Activated CD4-positive, alpha-beta T cell treated with anti-CD3 and anti-CD28 coated beads for 36 hours (primary cell): ENCODE measurements around the gene CCDC40. TPM values are rescaled to one million over a fixed set of nuclear protein-coding genes. Genes with fewer than 3 reads are reported as not detected.
"Not testable (repeated sequence)": the region's sequence is repeated elsewhere in the genome, so short reads cannot be mapped to it uniquely, and the experiment has no call there.

Source experiments
- ATAC-seq: fragments of 200-7000 bp; cut with Tn5 transposase; one replicate; pipeline ENCODE4 v1.10.0; 2021; ENCODE audit warnings: mild to moderate bottlenecking, moderate library complexity
- CTCF ChIA-PET: fragments of 350-600 bp; sonication (Branson Sonifier 250); formaldehyde crosslinking; loops from one replicate; lab custom pipeline; 2021; ENCODE audit warnings: antibody characterized with exemption; lab: Charles Lee
- POLR2A ChIA-PET: fragments of 350-600 bp; sonication (Branson Sonifier 250); formaldehyde crosslinking; loops from one replicate; lab custom pipeline; 2021; ENCODE audit warnings: antibody characterized with exemption, inconsistent platforms; lab: Charles Lee
- DNase-seq: peaks from one replicate; pipeline ENCODE4 v3.0.0-alpha.2; 2020
- H3K27ac Mint-ChIP-seq: one replicate; pipeline ENCODE4 v1.8.0; 2021; ENCODE audit warnings: mixed read lengths
- H3K27me3 Mint-ChIP-seq: one replicate; pipeline ENCODE4 v1.8.0; 2021; ENCODE audit warnings: mixed read lengths
- H3K36me3 Mint-ChIP-seq: one replicate; pipeline ENCODE4 v1.8.0; 2021; ENCODE audit warnings: low read depth, mixed read lengths
- H3K4me1 Mint-ChIP-seq: one replicate; pipeline ENCODE4 v1.8.0; 2021; ENCODE audit warnings: mixed read lengths
- H3K4me3 Mint-ChIP-seq: one replicate; pipeline ENCODE4 v1.8.0; 2021; ENCODE audit warnings: mild to moderate bottlenecking, moderate library complexity, mixed read lengths
- H3K9me3 Mint-ChIP-seq: one replicate; pipeline ENCODE4 v1.8.0; 2021; ENCODE audit warnings: low read depth, mixed read lengths
- intact Hi-C, 2 experiments: fragments of 100-400 bp; cut with DNase I in 1 of 2; cut with micrococcal nuclease in 1 of 2; formaldehyde crosslinking; loops; one replicate each; pipeline versions ENCODE4 v1.14.2 to v1.15.1; 2022 to 2024; cut with DNase I, micrococcal nuclease
- total RNA-seq, 2 experiments: library from RNA; stranded (reverse); gene quantifications; one replicate each; pipeline ENCODE4 v1.2.3, GENCODE V29; 2021

Gene CCDC40
- total RNA-seq, 2 experiments from 2014 or later = 0.56 to 0.57 TPM

- no peaks in the 10 kb centered on the region for H3K27me3 Mint-ChIP-seq
- POLR2A ChIA-PET = no interaction called here
- peaks cover 54% of the 10 kb centered on the region for H3K4me1 Mint-ChIP-seq
Observed at GRCh38 chr17:79992649-79993389, 43.6 kb upstream of the CCDC40 start.

GRCh38 chr17:79993390-79994227, 42.8 kb upstream of the CCDC40 start:
- POLR2A ChIA-PET = no interaction called here
- Mint-ChIP-seq H3K4me3 (peak overlapping the region; percentile 75), H3K9me3 (no peaks in the 10 kb centered on the region), H3K27me3 (no peaks in the 10 kb centered on the region), H3K36me3 (peaks cover 5% of the 10 kb centered on the region), H3K4me1 (peaks cover 54% of the 10 kb centered on the region), H3K27ac (peak overlapping the region; percentile 94)
- CTCF ChIA-PET = interaction anchor here (0.7 to 3.3 kb wide), 11 partner anchors 10 to 251 kb away, joined by 3 to 35 read pairs (median 4); no protein-coding TSS in a partner anchor
- ATAC-seq (peak; percentile 58), DNase-seq (peak; percentile 91)
- intact Hi-C loops = loop anchor here (1.0 to 10.0 kb wide), 7 partner anchors 59 to 1219 kb away; partner anchors contain the start of genes CBX4 (in 1 of the 2) and CBX8 (in 1 of the 2)

More at GRCh38 chr17:79992649-79993389, 43.6 kb upstream of the CCDC40 start:
- peak overlapping the region; percentile 94 for H3K27ac Mint-ChIP-seq
- H3K36me3 Mint-ChIP-seq = peaks cover 5% of the 10 kb centered on the region
- H3K9me3 Mint-ChIP-seq = no peaks in the 10 kb centered on the region
- intact Hi-C loops = loop anchor here (1.0 to 10.0 kb wide), 8 partner anchors 58 to 1218 kb away; partner anchors contain the start of genes CBX4 (in 1 of the 2) and CBX8 (in 1 of the 2)
- CTCF ChIA-PET = interaction anchor here (0.6 to 3.3 kb wide), 10 partner anchors 11 to 933 kb away, joined by 3 to 35 read pairs (median 4); no protein-coding TSS in a partner anchor
- H3K4me3 Mint-ChIP-seq = peak overlapping the region; percentile 75
- ATAC-seq (no peak), DNase-seq (peak; percentile 39)

GRCh38 chr17:79994228-79994569, 42.2 kb upstream of the CCDC40 start:
- H3K36me3 Mint-ChIP-seq, H3K27me3 Mint-ChIP-seq, H3K9me3 Mint-ChIP-seq, DNase-seq, POLR2A ChIA-PET, ATAC-seq: not testable (repeated sequence)
- CTCF ChIA-PET = interaction anchor here (0.7 to 3.3 kb wide), 10 partner anchors 9 to 252 kb away, joined by 3 to 35 read pairs (median 4); no protein-coding TSS in a partner anchor
- H3K4me3 Mint-ChIP-seq = peak overlapping the region; percentile 75
- intact Hi-C loops = loop anchor here (5.0 to 10.0 kb wide), 5 partner anchors 59 to 1219 kb away; partner anchors contain the start of gene CBX4 (in 1 of the 2)
- peak overlapping the region; percentile 94 for H3K27ac Mint-ChIP-seq
- H3K4me1 Mint-ChIP-seq = peaks cover 55% of the 10 kb centered on the region

GRCh38 chr17:79994602-79995001, 41.8 kb upstream of the CCDC40 start:
- ATAC-seq = no peak
- POLR2A ChIA-PET = no interaction called here
- Mint-ChIP-seq H3K36me3 (peaks cover 5% of the 10 kb centered on the region), H3K27me3 (no peaks in the 10 kb centered on the region), H3K4me3 (no peak overlapping the region), H3K4me1 (peaks cover 55% of the 10 kb centered on the region), H3K27ac (peak overlapping the region; percentile 94), H3K9me3 (no peaks in the 10 kb centered on the region)
- intact Hi-C loops = loop anchor here (5.0 to 10.0 kb wide), 5 partner anchors 60 to 1220 kb away; partner anchors contain the start of gene CBX4 (in 1 of the 2)
- CTCF ChIA-PET = interaction anchor here (0.6 to 3.3 kb wide), 7 partner anchors 12 to 249 kb away, joined by 3 to 35 read pairs (median 3); no protein-coding TSS in a partner anchor
- DNase-seq = no peak

GRCh38 chr17:79995696-79996095, 40.7 kb upstream of the CCDC40 start:
- CTCF ChIA-PET = interaction anchor here (3.3 kb wide), 1 partner anchor 11 kb away, joined by 35 read pairs; no protein-coding TSS in a partner anchor
- POLR2A ChIA-PET = interaction anchor here (0.6 kb wide), 1 partner anchor 156 kb away, joined by 8 read pairs; the partner anchor contains the start of gene CBX4
- Mint-ChIP-seq H3K9me3 (no peaks in the 10 kb centered on the region), H3K36me3 (peaks cover 5% of the 10 kb centered on the region), H3K27ac (peak overlapping the region; percentile 98), H3K27me3 (no peaks in the 10 kb centered on the region), H3K4me3 (no peak overlapping the region), H3K4me1 (peaks cover 55% of the 10 kb centered on the region)
- intact Hi-C loops = loop anchor here (2.0 to 10.0 kb wide), 4 partner anchors 61 to 1221 kb away; no protein-coding TSS in a partner anchor
- no peak for DNase-seq
- ATAC-seq = no peak

- H3K9me3 Mint-ChIP-seq = no peaks in the 10 kb centered on the region
- intact Hi-C loops = loop anchor here (2.0 to 10.0 kb wide), 4 partner anchors 61 to 1221 kb away; no protein-coding TSS in a partner anchor
- peaks cover 5% of the 10 kb centered on the region for H3K36me3 Mint-ChIP-seq
- CTCF ChIA-PET = interaction anchor here (0.6 to 3.3 kb wide), 4 partner anchors 10 to 199 kb away, joined by 3 to 35 read pairs (median 11); partner anchors contain the start of gene CBX8
- no peak overlapping the region for H3K4me3 Mint-ChIP-seq
- ATAC-seq = no peak
- peak overlapping the region; percentile 98 for H3K27ac Mint-ChIP-seq
- peaks cover 53% of the 10 kb centered on the region for H3K4me1 Mint-ChIP-seq
- DNase-seq = peak; percentile 7
- POLR2A ChIA-PET = interaction anchor here (0.6 to 1.0 kb wide), 2 partner anchors 157 kb away, joined by 3 to 8 read pairs; partner anchors contain the start of gene CBX4
- no peaks in the 10 kb centered on the region for H3K27me3 Mint-ChIP-seq
Observed at GRCh38 chr17:79996291-79996690, 40.2 kb upstream of the CCDC40 start.

GRCh38 chr17:79997011-79997660, 39.3 kb upstream of the CCDC40 start:
- Mint-ChIP-seq H3K36me3 (peaks cover 5% of the 10 kb centered on the region), H3K4me3 (peak overlapping the region; percentile 60), H3K4me1 (peaks cover 53% of the 10 kb centered on the region), H3K9me3 (no peaks in the 10 kb centered on the region), H3K27ac (peak overlapping the region; percentile 98), H3K27me3 (no peaks in the 10 kb centered on the region)
- POLR2A ChIA-PET = interaction anchor here (0.6 to 1.0 kb wide), 2 partner anchors 158 to 1332 kb away, joined by 3 read pairs; no protein-coding TSS in a partner anchor
- peak; percentile 88 for ATAC-seq
- intact Hi-C loops = loop anchor here (1.0 to 10.0 kb wide), 7 partner anchors 39 to 1222 kb away; partner anchors contain the start of genes CBX8 (in 1 of the 2) and CCDC40 (in 1 of the 2)
- CTCF ChIA-PET = interaction anchor here (0.6 to 2.3 kb wide), 4 partner anchors 9 to 200 kb away, joined by 3 to 19 read pairs (median 4); partner anchors contain the start of gene CBX8
- DNase-seq = peak; percentile 88

- ChIA-PET POLR2A (no interaction called here), CTCF (interaction anchor here (0.6 to 1.3 kb wide), 3 partner anchors 9 to 258 kb away, joined by 3 to 9 read pairs (median 3); no protein-coding TSS in a partner anchor)
- peaks cover 33% of the 10 kb centered on the region for H3K4me1 Mint-ChIP-seq
- no peak overlapping the region for H3K4me3 Mint-ChIP-seq
- H3K36me3 Mint-ChIP-seq = no peaks in the 10 kb centered on the region
- DNase-seq = no peak
- no peak for ATAC-seq
- no peaks in the 10 kb centered on the region for H3K27me3 Mint-ChIP-seq
- intact Hi-C loops = no loop called here
- no peak overlapping the region for H3K27ac Mint-ChIP-seq
- H3K9me3 Mint-ChIP-seq = no peaks in the 10 kb centered on the region
Observed at GRCh38 chr17:80000136-80000535, 36.3 kb upstream of the CCDC40 start.

- DNase-seq (no peak), ATAC-seq (no peak)
- H3K36me3 Mint-ChIP-seq = no peaks in the 10 kb centered on the region
- H3K27me3 Mint-ChIP-seq = no peaks in the 10 kb centered on the region
- intact Hi-C loops = no loop called here
- ChIA-PET CTCF (interaction anchor here (0.6 to 0.8 kb wide), 2 partner anchors 81 to 195 kb away, joined by 3 read pairs; no protein-coding TSS in a partner anchor), POLR2A (no interaction called here)
- H3K9me3 Mint-ChIP-seq = no peaks in the 10 kb centered on the region
- H3K4me3 Mint-ChIP-seq = no peak overlapping the region
- H3K27ac Mint-ChIP-seq = no peak overlapping the region
- peaks cover 29% of the 10 kb centered on the region for H3K4me1 Mint-ChIP-seq
Observed at GRCh38 chr17:80000981-80001775, 35.3 kb upstream of the CCDC40 start.
